NCI-H510A treated with DMSO at 0.1 percent for 48 hours (cell line): ENCODE results near the gene PXDN.
"Not testable (repeated sequence)": the region's sequence is repeated elsewhere in the genome, so short reads cannot be mapped to it uniquely, and the experiment has no call there.

ENCODE experiments used
- DNase-seq: peaks from one replicate; lab custom pipeline; 2025; lab: John Stamatoyannopoulos, UW

Gene PXDN

GRCh38 chr2:1726558-1726957 lies 17.8 kb downstream of the PXDN start:
- no peak for DNase-seq

- not testable (repeated sequence) for DNase-seq
Observed at GRCh38 chr2:1724351-1724750, 20.0 kb downstream of the PXDN start.

GRCh38 chr2:1723397-1724042 lies 20.8 kb downstream of the PXDN start:
- DNase-seq, result no peak

GRCh38 chr2:1722692-1723091 lies 21.6 kb downstream of the PXDN start:
- no peak for DNase-seq

- no peak for DNase-seq
Observed at GRCh38 chr2:1721706-1722646, 22.3 kb downstream of the PXDN start.

- DNase-seq, result no peak
Observed at GRCh38 chr2:1718339-1719220, 25.7 kb downstream of the PXDN start.

- no peak for DNase-seq
Observed at GRCh38 chr2:1717113-1717512, 27.2 kb downstream of the PXDN start.

GRCh38 chr2:1716441-1716840 lies 27.9 kb downstream of the PXDN start:
- DNase-seq, result no peak

- not testable (repeated sequence) for DNase-seq
Observed at GRCh38 chr2:1716014-1716305, 28.4 kb downstream of the PXDN start.

- DNase-seq, result peak; percentile 44
Observed at GRCh38 chr2:1715184-1716013, 28.9 kb downstream of the PXDN start.

- no peak for DNase-seq
Observed at GRCh38 chr2:1714291-1715064, 29.8 kb downstream of the PXDN start.

GRCh38 chr2:1713839-1714236 lies 30.5 kb downstream of the PXDN start:
- DNase-seq, result no peak

- DNase-seq, result no peak
Observed at GRCh38 chr2:1713142-1713838, 31.0 kb downstream of the PXDN start.

- DNase-seq, result no peak
Observed at GRCh38 chr2:1709946-1710560, 34.3 kb downstream of the PXDN start.

- DNase-seq, result no peak
Observed at GRCh38 chr2:1709335-1709605, 35.0 kb downstream of the PXDN start.

- peak; percentile 36 for DNase-seq
Observed at GRCh38 chr2:1708476-1709334, 35.6 kb downstream of the PXDN start.

GRCh38 chr2:1707771-1708418 lies 36.4 kb downstream of the PXDN start:
- peak; percentile 85 for DNase-seq

- DNase-seq, result not testable (repeated sequence)
Observed at GRCh38 chr2:1706089-1706841, 38.0 kb downstream of the PXDN start.
